KMS-11 (cell line): ENCODE results near the gene ADIPOR2.

Experiments
- H2AFZ ChIP-seq: fragments of 200-600 bp; sonication (generic); 2 replicates; pipeline ENCODE4 v1.6.1; 2016; ENCODE audit warnings: antibody characterized with exemption, mixed run types, low read depth
- H3K27ac ChIP-seq: fragments of 200-600 bp; sonication (generic); 2 replicates; pipeline ENCODE4 v1.6.1; 2016; ENCODE audit warnings: mild to moderate bottlenecking, mixed run types
- H3K27me3 ChIP-seq: fragments of 200-600 bp; sonication (generic); 2 replicates; pipeline ENCODE4 v1.6.1; 2017; ENCODE audit warnings: mild to moderate bottlenecking, low read depth, mixed run types, moderate library complexity; ENCODE audit not compliant: insufficient read depth
- H3K36me3 ChIP-seq: fragments of 200-600 bp; sonication (generic); 2 replicates; pipeline ENCODE4 v1.6.1; 2017; ENCODE audit warnings: mild to moderate bottlenecking, mixed run types; ENCODE audit not compliant: insufficient read depth
- H3K4me1 ChIP-seq: fragments of 200-600 bp; sonication (generic); 2 replicates; pipeline ENCODE4 v1.6.1; 2016; ENCODE audit warnings: mild to moderate bottlenecking, low read depth, mixed run types; ENCODE audit not compliant: poor library complexity, severe bottlenecking
- H3K4me2 ChIP-seq: fragments of 200-600 bp; sonication (generic); 2 replicates; pipeline ENCODE4 v1.7.0; 2016; ENCODE audit warnings: mild to moderate bottlenecking, mixed run types
- H3K4me3 ChIP-seq: fragments of 200-600 bp; sonication (generic); IDR thresholded peaks from 2 replicates; pipeline ENCODE4 v1.6.1; 2017; ENCODE audit warnings: low read depth, low read length, mixed read lengths; ENCODE audit not compliant: insufficient read depth
- H3K79me2 ChIP-seq: fragments of 200-600 bp; sonication (generic); 2 replicates; pipeline ENCODE4 v1.6.1; 2016; ENCODE audit warnings: low read depth, mixed run types; ENCODE audit not compliant: insufficient read depth
- H3K9ac ChIP-seq: fragments of 200-600 bp; sonication (generic); 2 replicates; pipeline ENCODE4 v1.6.1; 2016; ENCODE audit warnings: mild to moderate bottlenecking, mixed run types
- H4K20me1 ChIP-seq: fragments of 200-600 bp; sonication (generic); 2 replicates; pipeline ENCODE4 v1.6.1; 2016; ENCODE audit warnings: mild to moderate bottlenecking, mixed run types; ENCODE audit not compliant: insufficient read depth
- TF ChIP-seq, protein P1 (sequence below): fragments of 200-600 bp; sonication (generic); conservative IDR thresholded peaks from 2 replicates; pipeline ENCODE4 v1.6.1; 2017; ENCODE audit warnings: low read depth, mild to moderate bottlenecking, antibody characterized with exemption, low read length, moderate library complexity, mixed read lengths

The ADIPOR2 gene

DNA sequence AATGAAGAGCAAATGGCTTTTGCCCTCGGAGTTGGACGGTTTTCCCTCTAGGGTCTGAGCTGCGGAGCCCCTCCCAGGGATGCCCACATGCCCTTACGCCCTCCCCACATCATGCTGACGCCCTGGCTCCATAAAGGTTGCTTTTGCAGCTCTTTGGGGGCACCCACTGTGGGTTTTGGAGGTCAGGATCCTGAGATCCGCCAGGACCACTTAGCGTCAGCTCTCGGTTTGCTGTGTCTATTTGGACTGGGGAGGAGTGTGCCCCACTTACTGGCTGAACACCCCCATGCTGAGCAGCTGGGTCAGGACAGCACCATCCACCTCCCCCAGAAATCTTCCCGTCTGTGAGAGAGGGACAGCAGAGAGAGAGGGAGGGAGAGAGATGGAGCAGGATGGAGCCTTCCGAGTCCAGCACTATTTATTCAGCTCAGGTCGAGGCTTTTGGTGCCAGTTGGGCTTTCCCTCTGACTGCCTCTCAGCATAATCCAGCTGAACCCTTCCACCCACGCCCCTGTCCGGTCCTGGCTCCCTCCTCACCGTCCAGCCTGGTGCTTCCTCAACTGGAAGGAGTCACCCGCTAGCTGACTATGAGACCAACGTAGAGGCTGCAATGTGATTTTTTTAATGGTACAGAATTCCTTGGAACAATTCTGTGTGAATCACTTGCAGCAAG is 110.6 kb downstream of the ADIPOR2 start:
- TF ChIP-seq, protein P1, sequence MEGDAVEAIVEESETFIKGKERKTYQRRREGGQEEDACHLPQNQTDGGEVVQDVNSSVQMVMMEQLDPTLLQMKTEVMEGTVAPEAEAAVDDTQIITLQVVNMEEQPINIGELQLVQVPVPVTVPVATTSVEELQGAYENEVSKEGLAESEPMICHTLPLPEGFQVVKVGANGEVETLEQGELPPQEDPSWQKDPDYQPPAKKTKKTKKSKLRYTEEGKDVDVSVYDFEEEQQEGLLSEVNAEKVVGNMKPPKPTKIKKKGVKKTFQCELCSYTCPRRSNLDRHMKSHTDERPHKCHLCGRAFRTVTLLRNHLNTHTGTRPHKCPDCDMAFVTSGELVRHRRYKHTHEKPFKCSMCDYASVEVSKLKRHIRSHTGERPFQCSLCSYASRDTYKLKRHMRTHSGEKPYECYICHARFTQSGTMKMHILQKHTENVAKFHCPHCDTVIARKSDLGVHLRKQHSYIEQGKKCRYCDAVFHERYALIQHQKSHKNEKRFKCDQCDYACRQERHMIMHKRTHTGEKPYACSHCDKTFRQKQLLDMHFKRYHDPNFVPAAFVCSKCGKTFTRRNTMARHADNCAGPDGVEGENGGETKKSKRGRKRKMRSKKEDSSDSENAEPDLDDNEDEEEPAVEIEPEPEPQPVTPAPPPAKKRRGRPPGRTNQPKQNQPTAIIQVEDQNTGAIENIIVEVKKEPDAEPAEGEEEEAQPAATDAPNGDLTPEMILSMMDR: no peak
- no peaks in the 10 kb centered on the region for H3K79me2 ChIP-seq
- H3K4me1 ChIP-seq: peaks cover 7% of the 10 kb centered on the region
- no peak overlapping the region for H3K9ac ChIP-seq
- no peak overlapping the region for H2AFZ ChIP-seq
- no peaks in the 10 kb centered on the region for H3K27me3 ChIP-seq
- no peaks in the 10 kb centered on the region for H4K20me1 ChIP-seq
- no peaks in the 10 kb centered on the region for H3K36me3 ChIP-seq
- H3K4me3 ChIP-seq: no peak overlapping the region
- H3K4me2 ChIP-seq: no peak overlapping the region
- H3K27ac ChIP-seq: no peak overlapping the region

DNA sequence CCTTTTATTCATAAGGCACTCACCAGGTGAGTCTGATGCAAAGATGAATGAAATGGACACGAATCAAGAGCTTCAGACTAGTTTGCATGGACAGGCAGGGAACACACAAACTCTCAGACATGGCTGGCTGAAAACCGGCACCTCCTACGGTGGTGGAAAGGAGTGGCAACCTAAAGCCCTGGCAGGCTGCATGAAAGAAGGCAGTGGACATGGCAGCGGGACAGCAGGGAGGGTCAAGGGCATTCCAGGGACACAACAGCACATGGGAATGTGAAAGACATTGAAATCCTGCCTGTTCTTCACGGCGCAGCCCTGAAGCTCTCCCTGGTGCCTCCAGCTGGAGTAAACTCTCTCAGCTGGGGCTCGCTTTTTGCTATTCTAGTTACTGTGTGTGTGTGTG is 112.9 kb downstream of the ADIPOR2 start:
- H3K4me1 ChIP-seq: peaks cover 7% of the 10 kb centered on the region
- peak overlapping the region; percentile 99; the same call in 1 of the 2 replicates for H2AFZ ChIP-seq
- TF ChIP-seq, protein P1: no peak

DNA sequence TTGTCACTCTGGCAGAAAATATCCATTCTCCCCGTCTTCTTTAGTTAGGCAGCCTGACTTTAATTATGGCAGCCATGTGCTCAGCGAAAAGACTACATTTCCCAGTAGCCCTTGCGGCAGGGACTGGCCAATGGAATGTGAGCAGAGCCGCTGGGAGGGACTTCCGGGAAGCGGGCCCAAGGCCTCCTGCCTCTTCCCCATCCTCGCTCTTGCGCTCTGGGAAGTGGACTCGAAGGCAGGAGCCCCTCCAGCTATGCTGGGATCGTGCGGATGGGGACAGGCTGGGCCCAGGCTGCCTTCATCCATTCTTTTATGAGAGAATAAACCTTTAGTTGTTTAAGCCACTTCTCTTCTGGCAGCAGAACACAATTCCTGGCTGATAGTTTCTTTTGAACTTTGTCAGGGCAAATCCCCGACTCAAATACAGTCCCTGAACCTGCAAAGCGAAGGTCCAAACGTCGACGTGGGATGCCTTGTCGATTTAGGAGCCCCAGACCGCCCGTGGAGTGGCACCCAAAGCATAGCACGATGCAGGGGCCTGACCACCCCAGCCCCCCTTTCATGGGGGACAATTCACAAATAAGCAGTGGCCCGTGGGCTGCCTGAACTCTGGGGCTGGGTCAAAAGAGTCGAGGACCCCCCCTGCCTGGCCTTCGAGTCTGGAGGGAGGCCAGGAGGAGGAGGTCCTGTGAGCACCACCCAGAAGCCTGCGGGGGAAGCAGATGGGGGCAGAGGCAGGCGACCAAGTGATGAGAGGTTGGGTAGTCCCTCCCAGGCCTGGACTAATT is 113.9 kb downstream of the ADIPOR2 start:
- Histone ChIP-seq H3K27ac (no peak overlapping the region), H3K4me3 (no peak overlapping the region), H3K9ac (no peak overlapping the region), H3K4me1 (peaks cover 7% of the 10 kb centered on the region), H2AFZ (peak overlapping the region; percentile 99), H3K27me3 (no peaks in the 10 kb centered on the region), H3K79me2 (no peaks in the 10 kb centered on the region), H3K36me3 (no peaks in the 10 kb centered on the region), H3K4me2 (peak overlapping the region; percentile 67), H4K20me1 (no peaks in the 10 kb centered on the region)
- TF ChIP-seq, protein P1: no peak

More for the DNA sequence above, 112.9 kb downstream of the ADIPOR2 start:
- Histone ChIP-seq H3K36me3 (no peaks in the 10 kb centered on the region), H3K79me2 (no peaks in the 10 kb centered on the region), H3K4me3 (no peak overlapping the region), H4K20me1 (no peaks in the 10 kb centered on the region), H3K4me2 (no peak overlapping the region), H3K27me3 (no peaks in the 10 kb centered on the region), H3K9ac (no peak overlapping the region), H3K27ac (no peak overlapping the region)

DNA sequence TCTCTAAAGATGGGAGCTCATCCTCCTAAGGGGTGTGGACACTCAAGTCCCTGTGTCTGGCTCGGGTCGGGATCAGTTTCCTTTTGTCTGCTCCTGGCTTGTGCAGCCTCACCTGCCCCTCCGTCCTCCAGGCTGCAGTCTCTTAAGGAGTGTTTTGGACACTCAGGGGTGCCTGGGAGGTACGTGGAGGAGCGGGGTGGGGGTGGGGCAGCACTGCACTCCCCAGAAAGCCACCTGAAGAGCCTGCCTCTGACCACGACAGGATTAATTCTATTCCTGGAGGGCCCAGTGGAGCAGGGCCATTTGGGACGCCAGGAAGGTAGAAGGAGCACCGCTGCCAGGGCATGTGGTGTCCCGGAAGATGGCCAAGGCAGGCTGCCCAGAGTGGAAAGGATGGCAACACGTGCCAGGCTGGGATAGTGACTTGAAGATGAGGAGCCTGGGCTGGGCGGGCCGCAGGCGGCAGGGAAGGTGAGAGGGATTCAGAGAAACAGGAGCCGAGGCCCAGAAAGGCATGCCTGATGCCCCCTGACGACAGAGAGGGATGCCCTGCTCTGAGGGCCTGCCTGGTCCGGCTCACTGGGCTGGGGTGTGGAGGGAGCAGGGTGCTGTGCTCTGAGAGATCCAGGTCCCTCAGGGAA is 114.7 kb downstream of the ADIPOR2 start:
- Histone ChIP-seq H3K79me2 (no peaks in the 10 kb centered on the region), H3K4me1 (peaks cover 7% of the 10 kb centered on the region), H3K9ac (no peak overlapping the region), H4K20me1 (no peaks in the 10 kb centered on the region), H3K27me3 (no peaks in the 10 kb centered on the region; the same call in 1 of the 2 replicates), H3K4me3 (no peak overlapping the region), H3K36me3 (no peaks in the 10 kb centered on the region), H2AFZ (peak overlapping the region; percentile 99; the same call in 1 of the 2 replicates), H3K4me2 (no peak overlapping the region), H3K27ac (no peak overlapping the region)
- TF ChIP-seq, protein P1: no peak
